T47D (cell line): Measurements from ENCODE around the gene LLGL2.

ENCODE experiments used
- DNase-seq, 2 experiments: peaks; one replicate each; pipeline versions ENCODE4 v3.0.0 to v3.0.0-alpha.2; 2011 to 2012; ENCODE audit warnings: low read depth in 1 of 2, low spot score in 1 of 2
- JUND ChIP-seq: IDR thresholded peaks from 2 replicates; pipeline ENCODE4 v1.6.1; 2012; ENCODE audit warnings: low read depth
- in situ Hi-C: cut with HindIII; loops from 2 replicates; pipeline ENCODE4 v1.10.0; 2016; ENCODE audit warnings: low sequenced_read_pairs, low pct_unique_long_range_greater_than_20kb

LLGL2 gene

GRCh38 chr17:75506134-75506533 is 19.4 kb upstream of the LLGL2 start:
- in situ Hi-C loops, result no loop called here
- TF ChIP-seq JUND, result no peak

GRCh38 chr17:75506888-75507287 is 18.6 kb upstream of the LLGL2 start:
- no peak for DNase-seq
- no peak for TF ChIP-seq JUND
- in situ Hi-C loops, result no loop called here

More at GRCh38 chr17:75506134-75506533, 19.4 kb upstream of the LLGL2 start:
- DNase-seq, result no peak

GRCh38 chr17:75507733-75508719 is 17.5 kb upstream of the LLGL2 start:
- no peak for DNase-seq
- in situ Hi-C loops, result no loop called here
- no peak for TF ChIP-seq JUND

GRCh38 chr17:75508931-75509361 is 16.6 kb upstream of the LLGL2 start:
- in situ Hi-C loops, result no loop called here
- no peak for TF ChIP-seq JUND
- DNase-seq, result no peak

- in situ Hi-C loops, result no loop called here
- TF ChIP-seq JUND, result no peak
- no peak for DNase-seq
Observed at GRCh38 chr17:75509528-75510258, 15.8 kb upstream of the LLGL2 start.

- in situ Hi-C loops, result no loop called here
- no peak for DNase-seq
- TF ChIP-seq JUND, result no peak
Observed at GRCh38 chr17:75511270-75511609, 14.3 kb upstream of the LLGL2 start.

- DNase-seq, result peak in 1 of 2 experiments; percentile 25
- no peak for TF ChIP-seq JUND
- in situ Hi-C loops, result no loop called here
Observed at GRCh38 chr17:75511610-75512575, 13.6 kb upstream of the LLGL2 start.

GRCh38 chr17:75512926-75513640 is 12.4 kb upstream of the LLGL2 start:
- TF ChIP-seq JUND, result no peak
- no peak for DNase-seq
- in situ Hi-C loops, result no loop called here

GRCh38 chr17:75513641-75514000 is 11.9 kb upstream of the LLGL2 start:
- in situ Hi-C loops, result no loop called here
- no peak for DNase-seq
- TF ChIP-seq JUND, result no peak

GRCh38 chr17:75514299-75514918 is 11.1 kb upstream of the LLGL2 start:
- in situ Hi-C loops, result no loop called here
- peak; percentile 51 to 53 for DNase-seq
- TF ChIP-seq JUND, result no peak

- DNase-seq, result no peak
- no peak for TF ChIP-seq JUND
- in situ Hi-C loops, result no loop called here
Observed at GRCh38 chr17:75514919-75515495, 10.5 kb upstream of the LLGL2 start.
